Measurements from ENCODE around the gene LTBR. TPM values are rescaled to one million over a fixed set of nuclear protein-coding genes. Genes with fewer than 3 reads are reported as not detected.

The LTBR gene
- total RNA-seq, 1 experiment from 2014 or later: 3.1 TPM

DNA sequence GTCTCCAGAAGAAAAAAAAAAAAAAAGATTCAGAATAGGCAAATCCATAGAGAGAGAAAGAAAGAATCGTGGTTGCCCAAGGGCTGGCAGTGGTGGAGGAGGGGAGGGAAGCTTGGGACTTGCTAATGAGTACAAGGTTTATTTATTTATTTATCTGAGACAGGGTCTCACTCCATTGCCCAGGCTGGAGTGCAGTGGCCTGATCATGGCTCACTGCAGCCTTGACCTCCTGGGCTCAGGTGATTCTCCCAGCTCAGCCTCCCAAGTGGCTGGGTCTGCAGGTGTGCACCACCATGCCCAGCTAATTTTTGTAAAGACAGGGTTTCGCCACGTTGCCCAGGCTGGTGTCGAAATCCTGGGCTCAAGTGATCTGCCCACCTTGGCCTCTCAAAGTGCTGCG, 32.3 kb upstream of the LTBR start:
- no peaks in the 10 kb centered on the region for H3K36me3 ChIP-seq (ENCODE audit: control insufficient read depth, insufficient read depth, low read length)
- H3K9me3 ChIP-seq (ENCODE audit: control insufficient read depth, insufficient read depth, low read depth, low read length): no peaks in the 10 kb centered on the region
- H3K27ac ChIP-seq (ENCODE audit: low read length): no peak overlapping the region
- BruUV-seq (replicated peaks): no TSS peak
- DNase-seq (ENCODE audit: low read depth, low spot score) (no peak), ATAC-seq (no peak)
- H3K27me3 ChIP-seq (ENCODE audit: control insufficient read depth, insufficient read depth, low read length): no peaks in the 10 kb centered on the region
- no peak overlapping the region for H3K4me3 ChIP-seq (ENCODE audit: low read depth in 2 of 2, low read length in 2 of 2)
- ChIA-PET CTCF (interaction anchor here (0.7 kb wide), 1 partner anchor 19 kb away, joined by 6 read pairs; no protein-coding TSS in a partner anchor), POLR2A (no interaction called here)
- in situ Hi-C loops (cut with HindIII; ENCODE audit: low pct_unique_long_range_greater_than_20kb, low sequenced_read_pairs) (no loop called here), intact Hi-C loops (cut with micrococcal nuclease; ENCODE audit: unreplicated experiment) (no loop called here)
- H3K4me1 ChIP-seq (ENCODE audit: control insufficient read depth, insufficient read depth, low read length): no peaks in the 10 kb centered on the region
- TF ChIP-seq, protein P1, sequence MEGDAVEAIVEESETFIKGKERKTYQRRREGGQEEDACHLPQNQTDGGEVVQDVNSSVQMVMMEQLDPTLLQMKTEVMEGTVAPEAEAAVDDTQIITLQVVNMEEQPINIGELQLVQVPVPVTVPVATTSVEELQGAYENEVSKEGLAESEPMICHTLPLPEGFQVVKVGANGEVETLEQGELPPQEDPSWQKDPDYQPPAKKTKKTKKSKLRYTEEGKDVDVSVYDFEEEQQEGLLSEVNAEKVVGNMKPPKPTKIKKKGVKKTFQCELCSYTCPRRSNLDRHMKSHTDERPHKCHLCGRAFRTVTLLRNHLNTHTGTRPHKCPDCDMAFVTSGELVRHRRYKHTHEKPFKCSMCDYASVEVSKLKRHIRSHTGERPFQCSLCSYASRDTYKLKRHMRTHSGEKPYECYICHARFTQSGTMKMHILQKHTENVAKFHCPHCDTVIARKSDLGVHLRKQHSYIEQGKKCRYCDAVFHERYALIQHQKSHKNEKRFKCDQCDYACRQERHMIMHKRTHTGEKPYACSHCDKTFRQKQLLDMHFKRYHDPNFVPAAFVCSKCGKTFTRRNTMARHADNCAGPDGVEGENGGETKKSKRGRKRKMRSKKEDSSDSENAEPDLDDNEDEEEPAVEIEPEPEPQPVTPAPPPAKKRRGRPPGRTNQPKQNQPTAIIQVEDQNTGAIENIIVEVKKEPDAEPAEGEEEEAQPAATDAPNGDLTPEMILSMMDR (IDR thresholded peaks at IDR 0.05): no peak
- no peak for TF ChIP-seq SIN3A (IDR thresholded peaks at IDR 0.05; ENCODE audit: borderline replicate concordance, insufficient read depth, low read depth, low read length)
- TF ChIP-seq, protein P2, sequence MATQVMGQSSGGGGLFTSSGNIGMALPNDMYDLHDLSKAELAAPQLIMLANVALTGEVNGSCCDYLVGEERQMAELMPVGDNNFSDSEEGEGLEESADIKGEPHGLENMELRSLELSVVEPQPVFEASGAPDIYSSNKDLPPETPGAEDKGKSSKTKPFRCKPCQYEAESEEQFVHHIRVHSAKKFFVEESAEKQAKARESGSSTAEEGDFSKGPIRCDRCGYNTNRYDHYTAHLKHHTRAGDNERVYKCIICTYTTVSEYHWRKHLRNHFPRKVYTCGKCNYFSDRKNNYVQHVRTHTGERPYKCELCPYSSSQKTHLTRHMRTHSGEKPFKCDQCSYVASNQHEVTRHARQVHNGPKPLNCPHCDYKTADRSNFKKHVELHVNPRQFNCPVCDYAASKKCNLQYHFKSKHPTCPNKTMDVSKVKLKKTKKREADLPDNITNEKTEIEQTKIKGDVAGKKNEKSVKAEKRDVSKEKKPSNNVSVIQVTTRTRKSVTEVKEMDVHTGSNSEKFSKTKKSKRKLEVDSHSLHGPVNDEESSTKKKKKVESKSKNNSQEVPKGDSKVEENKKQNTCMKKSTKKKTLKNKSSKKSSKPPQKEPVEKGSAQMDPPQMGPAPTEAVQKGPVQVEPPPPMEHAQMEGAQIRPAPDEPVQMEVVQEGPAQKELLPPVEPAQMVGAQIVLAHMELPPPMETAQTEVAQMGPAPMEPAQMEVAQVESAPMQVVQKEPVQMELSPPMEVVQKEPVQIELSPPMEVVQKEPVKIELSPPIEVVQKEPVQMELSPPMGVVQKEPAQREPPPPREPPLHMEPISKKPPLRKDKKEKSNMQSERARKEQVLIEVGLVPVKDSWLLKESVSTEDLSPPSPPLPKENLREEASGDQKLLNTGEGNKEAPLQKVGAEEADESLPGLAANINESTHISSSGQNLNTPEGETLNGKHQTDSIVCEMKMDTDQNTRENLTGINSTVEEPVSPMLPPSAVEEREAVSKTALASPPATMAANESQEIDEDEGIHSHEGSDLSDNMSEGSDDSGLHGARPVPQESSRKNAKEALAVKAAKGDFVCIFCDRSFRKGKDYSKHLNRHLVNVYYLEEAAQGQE (IDR thresholded peaks at IDR 0.05; ENCODE audit: insufficient read depth in 1 of 2, low read depth in 2 of 2, low read length in 1 of 2): no peak

DNA sequence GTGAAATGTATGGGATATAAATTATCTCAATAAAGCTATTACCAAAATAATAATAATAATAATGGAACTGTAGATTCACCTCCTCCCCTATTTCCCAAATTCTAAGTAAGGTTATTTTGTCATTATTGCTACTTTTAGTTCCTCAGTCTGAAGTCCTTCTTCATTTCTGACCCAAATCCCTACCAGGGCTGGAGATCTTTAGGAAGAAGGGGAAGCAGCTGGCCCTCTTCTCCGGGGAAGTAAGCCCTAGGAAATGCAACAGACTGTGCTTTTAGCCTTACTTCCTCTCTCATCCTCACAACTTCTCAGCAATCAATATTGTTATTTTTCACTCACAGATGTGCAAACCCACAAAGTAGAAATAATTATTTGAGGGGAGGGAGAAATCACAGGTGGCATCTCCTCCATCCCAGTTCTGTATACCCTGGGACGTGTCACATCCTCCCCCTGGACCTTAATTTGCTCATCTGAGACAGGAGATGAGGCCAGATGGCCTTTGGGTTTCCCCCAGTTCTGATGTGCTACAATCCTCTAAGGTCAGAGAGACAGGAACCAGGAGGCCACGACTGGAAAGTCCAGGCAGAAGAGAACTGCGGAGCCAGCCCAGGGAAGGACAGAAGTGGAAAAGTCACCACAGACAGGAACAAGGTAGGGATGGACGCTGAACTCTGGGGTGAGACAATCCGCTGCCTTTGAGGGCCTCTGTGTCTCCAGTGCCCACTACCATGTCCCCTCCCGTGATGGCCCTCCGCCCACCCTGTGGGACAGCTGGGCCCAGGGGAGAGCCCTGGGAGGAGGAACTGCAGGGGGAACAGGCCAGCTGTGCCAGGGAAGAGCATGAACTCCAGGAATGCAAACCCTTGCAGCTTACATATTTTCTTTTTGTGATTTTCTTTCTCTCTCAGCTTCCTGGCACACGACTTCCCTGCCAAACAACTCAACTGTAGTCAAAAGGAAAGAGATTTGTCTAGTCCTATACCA, 31.5 kb upstream of the LTBR start:
- CTCF ChIA-PET: no interaction called here
- ATAC-seq: no peak
- intact Hi-C loops (cut with micrococcal nuclease; ENCODE audit: unreplicated experiment): no loop called here

More for the DNA sequence above, 31.5 kb upstream of the LTBR start:
- DNase-seq (ENCODE audit: low read depth, low spot score): no peak
- in situ Hi-C loops (cut with HindIII; ENCODE audit: low pct_unique_long_range_greater_than_20kb, low sequenced_read_pairs): no loop called here
- Histone ChIP-seq H3K9me3 (ENCODE audit: control insufficient read depth, insufficient read depth, low read depth, low read length) (no peaks in the 10 kb centered on the region), H3K27me3 (ENCODE audit: control insufficient read depth, insufficient read depth, low read length) (no peaks in the 10 kb centered on the region), H3K36me3 (ENCODE audit: control insufficient read depth, insufficient read depth, low read length) (no peaks in the 10 kb centered on the region), H3K4me1 (ENCODE audit: control insufficient read depth, insufficient read depth, low read length) (no peaks in the 10 kb centered on the region), H3K27ac (ENCODE audit: low read length) (no peak overlapping the region), H3K4me3 (ENCODE audit: low read depth in 2 of 2, low read length in 2 of 2) (no peak overlapping the region)
- BruUV-seq (replicated peaks): no TSS peak
- POLR2A ChIA-PET: no interaction called here
- TF ChIP-seq SIN3A (IDR thresholded peaks at IDR 0.05; ENCODE audit: borderline replicate concordance, insufficient read depth, low read depth, low read length): no peak
- TF ChIP-seq, protein P2 (IDR thresholded peaks at IDR 0.05; ENCODE audit: insufficient read depth in 1 of 2, low read depth in 2 of 2, low read length in 1 of 2): no peak
